SK-N-MC (cell line): ENCODE measurements around the gene UBR3.

Source experiments
- EZH2 ChIP-seq: fragments of 200-600 bp; sonication (generic); IDR thresholded peaks from one replicate; pipeline ENCODE4 v1.6.1; 2017; ENCODE audit warnings: antibody characterized with exemption
- POLR2AphosphoS5 ChIP-seq: IDR thresholded peaks from 2 replicates; pipeline ENCODE4 v1.6.1; 2012; ENCODE audit warnings: mild to moderate bottlenecking, low read depth, low read length, borderline replicate concordance

DNA sequence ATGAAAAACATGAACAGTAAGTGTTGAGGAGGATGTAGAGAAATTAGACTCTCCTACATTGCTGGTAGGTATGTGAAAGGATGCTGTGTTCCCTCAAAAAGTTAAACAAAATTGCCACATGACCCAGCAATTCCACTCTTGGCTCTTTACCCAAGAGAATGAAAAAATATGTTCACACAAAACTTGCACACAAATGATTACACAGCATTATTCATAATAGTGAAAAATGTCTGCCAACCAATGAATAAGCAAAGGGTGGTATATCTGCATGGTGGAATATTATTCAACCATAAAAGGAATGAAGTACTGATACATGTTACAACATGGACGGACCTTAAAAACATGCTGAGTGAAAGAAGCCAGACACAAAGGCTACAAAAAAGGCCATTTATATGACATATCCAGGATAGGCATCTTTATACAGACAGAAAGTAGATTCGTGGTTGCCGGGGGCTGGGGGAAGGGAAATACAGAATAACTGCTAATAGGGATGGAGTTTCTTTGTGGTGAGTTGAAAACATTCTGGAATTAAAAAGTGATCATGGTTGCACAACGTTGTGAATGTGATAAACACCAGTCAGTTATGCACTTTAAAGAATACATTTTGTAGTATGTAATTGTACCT, 265.3 kb downstream of the UBR3 start:
- TF ChIP-seq POLR2AphosphoS5 (no peak), EZH2 (no peak)
